Cardiac muscle cell (in vitro differentiated cells and primary cell): ENCODE results near the gene SLCO2A1. TPM values are rescaled to one million over a fixed set of nuclear protein-coding genes. Genes with fewer than 3 reads are reported as not detected.
A peak's percentile ranks its signal among the peaks of the same experiment; 100 is the strongest.

Experiments used
- DNase-seq, 2 donors: peaks; one replicate each; pipeline versions ENCODE4 v3.0.0 to v3.0.0-alpha.2; 2010 to 2017; ENCODE audit warnings: low read depth in 1 of 2, low spot score in 1 of 2
- H3K27ac ChIP-seq: fragments of 200-600 bp; sonication (generic); 2 replicates; pipeline ENCODE4 v1.5.1; 2016
- H3K27me3 ChIP-seq: fragments of 200-600 bp; sonication (generic); 2 replicates; pipeline ENCODE4 v1.6.0; 2016; ENCODE audit warnings: control low read depth
- H3K36me3 ChIP-seq: fragments of 200-600 bp; sonication (generic); 2 replicates; pipeline ENCODE4 v1.5.1; 2016; ENCODE audit warnings: control low read depth
- H3K4me1 ChIP-seq: fragments of 200-600 bp; sonication (generic); 2 replicates; pipeline ENCODE4 v1.8.1; 2017; ENCODE audit warnings: low read depth, mild to moderate bottlenecking, mixed run types
- H3K4me3 ChIP-seq: fragments of 200-600 bp; sonication (generic); 2 replicates; pipeline ENCODE4 v1.5.1; 2016; ENCODE audit warnings: mild to moderate bottlenecking
- H3K9me3 ChIP-seq: fragments of 200-600 bp; sonication (generic); 2 replicates; pipeline ENCODE4 v1.5.1; 2017; ENCODE audit warnings: low read depth, mild to moderate bottlenecking, control low read depth
- polyA plus RNA-seq: library from polyadenylated mRNA; unstranded; fragments of >200 nt; fragmentation: Nextera tagmentation; extraction: Ambion mirVana; gene quantifications from 2 replicates; pipeline ENCODE4 v1.2.1, GENCODE V29; 2016
- total RNA-seq: library from RNA; depleted of rRNA; stranded (reverse); fragments of >200 nt; gene quantifications from 2 replicates; pipeline ENCODE4 v1.2.3, GENCODE V29; 2016
- TF ChIP-seq, protein P1 (sequence below): IDR thresholded peaks from 2 replicates; pipeline ENCODE4 v1.5.1; 2012; ENCODE audit warnings: low read depth, mild to moderate bottlenecking, low read length

The SLCO2A1 gene
- total and polyA plus RNA-seq, 2 experiments from 2014 or later: 5.1 to 6.1 TPM

DNA sequence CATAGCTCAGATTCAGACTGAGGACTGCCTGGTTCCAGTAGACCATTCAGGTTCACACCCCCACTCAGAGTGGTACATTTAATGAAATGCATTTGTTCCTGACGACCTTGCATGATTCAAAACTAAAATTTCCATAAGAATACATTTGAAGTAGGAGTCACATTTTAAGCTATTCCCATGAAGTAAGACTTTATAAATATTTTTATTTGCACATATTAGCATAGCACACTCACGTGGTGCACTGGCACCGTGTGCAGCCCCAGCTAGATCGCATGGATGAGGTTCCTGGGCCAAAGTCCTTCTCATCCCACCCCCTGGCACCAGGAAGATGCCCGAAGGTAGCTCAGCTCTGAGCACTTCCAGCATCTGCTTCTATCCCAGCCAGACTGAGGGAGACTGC is 59.4 kb downstream of the SLCO2A1 start:
- no peaks in the 10 kb centered on the region for H3K36me3 ChIP-seq
- no peak for DNase-seq
- no peaks in the 10 kb centered on the region for H3K4me1 ChIP-seq
- no peak overlapping the region for H3K4me3 ChIP-seq
- H3K9me3 ChIP-seq: no peaks in the 10 kb centered on the region
- no peaks in the 10 kb centered on the region for H3K27me3 ChIP-seq
- no peak overlapping the region for H3K27ac ChIP-seq
- TF ChIP-seq, protein P1, sequence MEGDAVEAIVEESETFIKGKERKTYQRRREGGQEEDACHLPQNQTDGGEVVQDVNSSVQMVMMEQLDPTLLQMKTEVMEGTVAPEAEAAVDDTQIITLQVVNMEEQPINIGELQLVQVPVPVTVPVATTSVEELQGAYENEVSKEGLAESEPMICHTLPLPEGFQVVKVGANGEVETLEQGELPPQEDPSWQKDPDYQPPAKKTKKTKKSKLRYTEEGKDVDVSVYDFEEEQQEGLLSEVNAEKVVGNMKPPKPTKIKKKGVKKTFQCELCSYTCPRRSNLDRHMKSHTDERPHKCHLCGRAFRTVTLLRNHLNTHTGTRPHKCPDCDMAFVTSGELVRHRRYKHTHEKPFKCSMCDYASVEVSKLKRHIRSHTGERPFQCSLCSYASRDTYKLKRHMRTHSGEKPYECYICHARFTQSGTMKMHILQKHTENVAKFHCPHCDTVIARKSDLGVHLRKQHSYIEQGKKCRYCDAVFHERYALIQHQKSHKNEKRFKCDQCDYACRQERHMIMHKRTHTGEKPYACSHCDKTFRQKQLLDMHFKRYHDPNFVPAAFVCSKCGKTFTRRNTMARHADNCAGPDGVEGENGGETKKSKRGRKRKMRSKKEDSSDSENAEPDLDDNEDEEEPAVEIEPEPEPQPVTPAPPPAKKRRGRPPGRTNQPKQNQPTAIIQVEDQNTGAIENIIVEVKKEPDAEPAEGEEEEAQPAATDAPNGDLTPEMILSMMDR: no peak

DNA sequence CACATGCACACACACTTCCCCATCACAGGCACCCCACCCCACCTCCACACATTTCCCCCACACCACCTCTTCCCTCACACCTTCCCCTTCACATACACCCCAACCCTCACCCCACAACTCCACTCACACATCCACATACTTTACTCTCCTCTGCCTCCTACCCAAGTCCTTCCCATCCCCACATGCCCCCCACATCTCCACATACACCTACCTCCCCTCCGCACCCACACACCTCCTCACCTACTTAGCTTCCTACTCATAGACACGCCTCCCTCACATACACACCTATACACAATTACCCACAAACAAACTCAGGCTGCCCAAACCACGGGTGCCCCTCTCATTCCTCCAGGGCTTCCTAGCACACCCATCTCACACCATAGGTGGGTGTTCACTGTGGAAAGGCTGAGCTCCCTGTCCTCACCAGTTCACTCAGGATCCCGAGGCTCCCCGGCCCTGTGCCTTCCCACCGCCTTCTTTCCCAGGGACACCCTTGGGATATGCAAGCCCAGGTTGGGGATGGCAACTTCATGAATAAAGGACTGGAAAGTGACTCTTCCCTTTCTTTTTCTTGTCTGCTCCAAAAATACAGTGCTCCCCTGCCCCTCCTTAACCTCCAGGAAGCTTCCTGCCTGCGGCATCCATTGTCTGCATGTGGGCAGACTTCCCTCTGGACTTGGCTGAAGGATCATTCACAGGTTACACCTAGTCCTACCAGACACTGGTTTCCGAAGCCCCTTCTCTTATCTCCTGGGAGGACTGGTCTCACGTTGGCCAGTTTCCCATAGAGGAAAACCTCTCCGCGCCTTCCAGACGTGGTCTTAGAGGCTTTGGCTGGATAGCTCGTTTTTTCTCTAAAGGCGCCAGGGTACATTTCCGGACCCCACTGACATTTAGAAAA is 61.5 kb downstream of the SLCO2A1 start:
- H3K27ac ChIP-seq: no peak overlapping the region
- TF ChIP-seq, protein P1: no peak
- H3K36me3 ChIP-seq: no peaks in the 10 kb centered on the region
- DNase-seq: no peak
- H3K4me3 ChIP-seq: no peak overlapping the region
- no peaks in the 10 kb centered on the region for H3K9me3 ChIP-seq
- H3K4me1 ChIP-seq: no peaks in the 10 kb centered on the region
- H3K27me3 ChIP-seq: no peaks in the 10 kb centered on the region

DNA sequence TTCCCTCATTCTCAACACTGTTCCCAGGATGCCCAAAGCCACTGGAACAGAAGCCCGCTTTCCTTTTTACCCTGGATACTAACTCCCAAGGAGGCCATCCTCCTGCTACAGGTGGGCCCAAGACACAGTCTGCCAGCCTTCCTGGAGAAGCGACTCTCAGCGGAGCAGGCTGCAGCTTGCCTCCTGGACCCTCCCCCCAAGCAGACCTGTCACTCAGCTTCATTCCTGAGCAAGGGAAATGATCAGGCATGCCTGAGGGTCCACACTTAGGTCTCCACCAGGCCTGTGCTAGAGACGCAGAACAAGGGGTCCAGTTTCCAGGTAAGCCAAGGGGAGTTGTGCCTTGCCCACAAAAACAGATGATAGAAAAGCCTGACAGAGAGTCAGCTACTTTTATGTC is 62.8 kb downstream of the SLCO2A1 start:
- Histone ChIP-seq H3K4me1 (no peaks in the 10 kb centered on the region), H3K27me3 (no peaks in the 10 kb centered on the region), H3K9me3 (no peaks in the 10 kb centered on the region), H3K36me3 (no peaks in the 10 kb centered on the region), H3K27ac (no peak overlapping the region), H3K4me3 (no peak overlapping the region)
- peak in 1 of 2 donors; percentile 15 for DNase-seq
- TF ChIP-seq, protein P1: no peak

DNA sequence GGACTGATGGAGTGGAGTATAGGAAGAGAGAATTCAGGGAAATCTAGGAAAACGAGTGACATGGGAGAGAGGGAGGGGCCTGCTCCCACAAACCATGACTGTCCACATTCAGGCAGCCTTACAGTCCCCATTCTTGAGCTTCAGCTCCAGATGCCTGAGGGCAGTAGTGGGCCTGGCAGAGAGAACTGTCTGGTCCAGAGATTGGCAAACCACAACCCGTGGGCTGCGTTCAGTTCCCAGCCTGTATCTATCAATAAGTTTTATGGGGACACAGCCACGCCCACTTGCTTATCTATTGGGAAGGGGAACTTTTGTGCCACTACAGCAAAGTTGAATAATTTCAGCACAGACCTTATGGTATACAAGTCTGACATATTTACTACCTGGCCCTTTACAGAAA is 63.8 kb downstream of the SLCO2A1 start:
- H3K27me3 ChIP-seq: no peaks in the 10 kb centered on the region
- H3K27ac ChIP-seq: no peak overlapping the region
- no peaks in the 10 kb centered on the region for H3K4me1 ChIP-seq
- TF ChIP-seq, protein P1: no peak
- DNase-seq: no peak
- H3K4me3 ChIP-seq: no peak overlapping the region
- H3K9me3 ChIP-seq: no peaks in the 10 kb centered on the region
- no peaks in the 10 kb centered on the region for H3K36me3 ChIP-seq

DNA sequence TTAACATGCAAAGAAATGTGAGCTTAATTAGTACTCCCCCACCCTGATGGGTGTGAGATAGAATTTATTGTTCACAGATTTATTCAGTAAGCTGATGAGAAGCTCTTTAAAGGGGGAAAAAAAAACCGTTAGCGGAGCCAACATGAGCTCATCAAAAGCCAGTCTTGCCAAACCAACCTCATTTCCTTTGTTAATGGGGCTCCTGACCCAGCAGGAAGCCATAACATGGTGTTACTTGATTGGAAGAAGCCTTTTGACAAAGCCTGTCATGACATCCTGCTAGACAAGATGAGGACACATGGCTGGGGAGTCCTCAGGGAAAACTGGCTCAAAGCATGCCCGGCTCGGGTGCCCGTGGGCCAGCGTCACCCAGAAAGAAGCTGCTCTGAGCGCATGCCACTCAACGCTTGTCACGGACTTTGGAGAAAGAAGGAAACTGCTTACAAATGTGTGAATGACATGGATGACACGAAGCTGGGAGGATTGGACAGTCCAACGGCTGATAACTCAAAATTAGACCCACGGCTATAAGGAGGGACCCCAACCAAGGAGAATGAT is 64.6 kb downstream of the SLCO2A1 start:
- H3K9me3 ChIP-seq: no peaks in the 10 kb centered on the region
- no peaks in the 10 kb centered on the region for H3K4me1 ChIP-seq
- peak in 1 of 2 donors; percentile 28 for DNase-seq
- no peak overlapping the region for H3K27ac ChIP-seq
- no peaks in the 10 kb centered on the region for H3K27me3 ChIP-seq
- no peaks in the 10 kb centered on the region for H3K36me3 ChIP-seq
- TF ChIP-seq, protein P1: no peak
- H3K4me3 ChIP-seq: no peak overlapping the region
